Stimulated activated CD8-positive, alpha-beta memory T cell treated with anti-CD3 and anti-CD28 coated beads, Interleukin-12 subunit alpha, Interleukin-12 subunit beta, amount 100 ng/mL, for 4 hours (primary cell): ENCODE results near the gene PCGF3.
"Not testable (repeated sequence)": the region's sequence is repeated elsewhere in the genome, so short reads cannot be mapped to it uniquely, and the experiment has no call there.

Experiments
- DNase-seq: peaks from one replicate; pipeline ENCODE4 v3.0.0-alpha.2; 2020; ENCODE audit warnings: low read depth

The PCGF3 gene

GRCh38 chr4:725391-726234 is 20.0 kb downstream of the PCGF3 start:
- DNase-seq = no peak

- no peak for DNase-seq
Observed at GRCh38 chr4:726235-726787, 20.7 kb downstream of the PCGF3 start.

- DNase-seq = no peak
Observed at GRCh38 chr4:726838-727237, 21.2 kb downstream of the PCGF3 start.

- no peak for DNase-seq
Observed at GRCh38 chr4:727576-727975, 21.9 kb downstream of the PCGF3 start.

GRCh38 chr4:729336-730315 is 24.0 kb downstream of the PCGF3 start:
- DNase-seq = no peak

GRCh38 chr4:730511-730910 is 24.9 kb downstream of the PCGF3 start:
- no peak for DNase-seq

- DNase-seq = not testable (repeated sequence)
Observed at GRCh38 chr4:730946-731904, 25.6 kb downstream of the PCGF3 start.

- DNase-seq = not testable (repeated sequence)
Observed at GRCh38 chr4:731954-732353, 26.3 kb downstream of the PCGF3 start.

- no peak for DNase-seq
Observed at GRCh38 chr4:732486-732885, 26.9 kb downstream of the PCGF3 start.

GRCh38 chr4:732911-733630 is 27.4 kb downstream of the PCGF3 start:
- no peak for DNase-seq

- DNase-seq = no peak
Observed at GRCh38 chr4:733631-733980, 28.0 kb downstream of the PCGF3 start.

- no peak for DNase-seq
Observed at GRCh38 chr4:734075-734474, 28.4 kb downstream of the PCGF3 start.

- DNase-seq = no peak
Observed at GRCh38 chr4:734951-735350, 29.3 kb downstream of the PCGF3 start.

GRCh38 chr4:735583-735982 is 30.0 kb downstream of the PCGF3 start:
- DNase-seq = no peak

- DNase-seq = not testable (repeated sequence)
Observed at GRCh38 chr4:736561-736960, 30.9 kb downstream of the PCGF3 start.

- no peak for DNase-seq
Observed at GRCh38 chr4:738781-739280, 33.2 kb downstream of the PCGF3 start.

- DNase-seq = no peak
Observed at GRCh38 chr4:739569-739968, 33.9 kb downstream of the PCGF3 start.

- DNase-seq = no peak
Observed at GRCh38 chr4:740011-740410, 34.4 kb downstream of the PCGF3 start.

- no peak for DNase-seq
Observed at GRCh38 chr4:740656-741282, 35.1 kb downstream of the PCGF3 start.

- no peak for DNase-seq
Observed at GRCh38 chr4:742096-742741, 36.6 kb downstream of the PCGF3 start.
